ENCODE results near the gene TRIP6. TPM values are rescaled to one million over a fixed set of nuclear protein-coding genes. Genes with fewer than 3 reads are reported as not detected.

Gene TRIP6
- total and polyA plus RNA-seq, 2 donors (not counting 3 experiments of a cell fraction or from before 2014, with no cell fraction given): 90.3 TPM

- no TSS peak for BruUV-seq (replicated peaks)
- CTCF ChIA-PET: interaction anchor here (0.7 to 2.5 kb wide), 15 partner anchors 10 to 388 kb away, joined by 3 to 44 read pairs (median 5); partner anchors contain the start of genes CLDN15, POP7 and SRRT
- H2AFZ ChIP-seq (ENCODE audit: low read depth, low read length): no peak overlapping the region
These were observed 27.9 kb downstream of the TRIP6 start for GRCh38 chr7:100894860-100895700.

More at GRCh38 chr7:100894860-100895700, 27.9 kb downstream of the TRIP6 start:
- Histone ChIP-seq H3K27me3 (ENCODE audit: control insufficient read depth in 2 of 2, insufficient read depth in 2 of 2, low read length in 2 of 2) (peaks cover 9 to 19% of the 10 kb centered on the region in 2 experiments), H3K9ac (replicated peaks; ENCODE audit: extremely low read depth, insufficient read depth, low read length) (no peak overlapping the region), H3K9me1 (replicated peaks; ENCODE audit: control insufficient read depth, extremely low read depth, insufficient read depth, low read length) (no peaks in the 10 kb centered on the region), H3K79me2 (ENCODE audit: control insufficient read depth, insufficient read depth, low read length) (no peaks in the 10 kb centered on the region), H3K27ac (ENCODE audit: insufficient read depth, low read depth, low read length) (no peak overlapping the region), H3K4me1 (ENCODE audit: control insufficient read depth, extremely low read depth, insufficient read depth, low read length) (peaks cover 19% of the 10 kb centered on the region), H3K9me3 (replicated peaks; ENCODE audit: control insufficient read depth, insufficient read depth, low read length) (no peaks in the 10 kb centered on the region), H4K20me1 (replicated peaks; ENCODE audit: control insufficient read depth, extremely low read depth, insufficient read depth, low read length) (no peaks in the 10 kb centered on the region), H3K36me3 (ENCODE audit: control insufficient read depth in 2 of 2, extremely low read depth in 1 of 2, insufficient read depth in 2 of 2, low read length in 2 of 2) (no peaks in the 10 kb centered on the region), H3K4me3 (replicated peaks in 1 of 3; ENCODE audit: insufficient read depth in 1 of 3, low read depth in 1 of 3, low read length in 3 of 3) (peak overlapping the region in 1 of 3 experiments; percentile 4), H3K4me2 (ENCODE audit: insufficient read depth, low read length) (no peak overlapping the region)
- DNase-seq (ENCODE audit: low read depth, low spot score): no peak
- FAIRE-seq: no peak
- intact Hi-C loops (cut with micrococcal nuclease): loop anchor here (1.0 to 10.0 kb wide), 4 partner anchors 72 to 400 kb away; partner anchors contain the start of genes MUC12 and VGF
- dilution Hi-C loops (cut with MboI; ENCODE audit: extremely low pct_ligation_motif_present, low sequenced_read_pairs): no loop called here
- POLR2A ChIA-PET: interaction anchor here (0.9 kb wide), 1 partner anchor 232 kb away, joined by 3 read pairs; the partner anchor contains the start of gene SERPINE1
- TF ChIP-seq JUN (IDR thresholded peaks at IDR 0.05; ENCODE audit: borderline replicate concordance, insufficient read depth, insufficient read length, low read depth) (no peak), FOS (IDR thresholded peaks at IDR 0.05; ENCODE audit: borderline replicate concordance, insufficient read depth, low read length) (no peak), POLR2AphosphoS5 (IDR thresholded peaks at IDR 0.05; ENCODE audit: insufficient read depth, low read depth, low read length) (no peak), GATA2 (IDR thresholded peaks at IDR 0.05; ENCODE audit: insufficient read depth, insufficient read length, low read depth, low read length) (no peak), CTCF (IDR thresholded peaks at IDR 0.05; ENCODE audit: extremely low read depth in 1 of 2, insufficient read depth in 1 of 2, low read depth in 1 of 2, low read length in 2 of 2) (peak; percentile 65 to 88)
